ENCODE results near the gene TBATA.
A peak's percentile ranks its signal among the peaks of the same experiment; 100 is the strongest.

The TBATA gene

GRCh38 chr10:70806841-70807240 lies 21.7 kb upstream of the TBATA start:
- no peak for DNase-seq

- no peak for DNase-seq
These were observed 20.5 kb upstream of the TBATA start for GRCh38 chr10:70805619-70806215.

- peak; percentile 79 for DNase-seq
These were observed 19.2 kb upstream of the TBATA start for GRCh38 chr10:70804421-70804808.

- peak; percentile 90 for DNase-seq
These were observed 18.7 kb upstream of the TBATA start for GRCh38 chr10:70803775-70804420.

- DNase-seq: no peak
These were observed 16.7 kb upstream of the TBATA start for GRCh38 chr10:70801854-70802253.

- DNase-seq: no peak
These were observed 13.9 kb upstream of the TBATA start for GRCh38 chr10:70799124-70799523.

DNA sequence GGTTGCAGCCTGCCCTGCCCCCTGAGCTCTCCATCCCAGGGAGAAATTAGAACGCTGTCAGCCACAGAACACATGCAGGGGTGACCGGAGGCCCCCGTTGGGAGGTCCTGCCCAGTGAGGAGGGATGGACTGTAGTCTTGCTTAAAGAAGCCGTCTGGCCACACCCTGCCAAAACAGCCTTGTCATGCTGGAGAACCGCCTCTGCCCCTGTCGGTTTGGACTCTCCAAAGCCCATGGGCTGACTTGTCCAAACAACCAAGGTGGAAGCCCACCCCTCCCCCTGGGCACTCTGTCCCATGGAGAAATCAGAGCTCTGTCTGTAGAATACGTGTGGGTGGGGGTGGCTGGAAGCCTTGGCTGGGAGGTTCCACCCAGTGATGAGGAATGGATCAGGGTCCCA lies 12.7 kb upstream of the TBATA start:
- no peak for DNase-seq

DNA sequence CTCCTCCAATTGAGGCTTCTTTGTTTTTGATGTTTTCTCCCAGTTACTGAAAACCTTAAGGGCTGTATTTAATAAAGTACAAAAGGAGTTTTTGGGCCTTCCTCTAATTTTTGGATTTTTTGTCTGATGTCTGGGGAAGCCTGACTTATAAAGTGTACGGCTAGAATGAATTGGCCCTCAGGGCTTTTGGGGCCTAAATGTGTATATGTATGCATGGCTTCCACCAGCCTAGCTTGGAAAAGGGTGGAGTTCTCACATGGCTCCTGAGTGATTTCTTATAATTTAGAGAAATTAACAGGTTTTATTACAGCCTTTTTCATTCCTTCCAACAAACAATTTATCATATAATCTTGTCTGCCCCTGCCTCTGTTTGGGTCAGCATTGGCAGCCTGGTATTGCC lies 10.4 kb upstream of the TBATA start:
- no peak for DNase-seq

- DNase-seq: no peak
These were observed 6.3 kb upstream of the TBATA start for GRCh38 chr10:70791386-70792039.

DNA sequence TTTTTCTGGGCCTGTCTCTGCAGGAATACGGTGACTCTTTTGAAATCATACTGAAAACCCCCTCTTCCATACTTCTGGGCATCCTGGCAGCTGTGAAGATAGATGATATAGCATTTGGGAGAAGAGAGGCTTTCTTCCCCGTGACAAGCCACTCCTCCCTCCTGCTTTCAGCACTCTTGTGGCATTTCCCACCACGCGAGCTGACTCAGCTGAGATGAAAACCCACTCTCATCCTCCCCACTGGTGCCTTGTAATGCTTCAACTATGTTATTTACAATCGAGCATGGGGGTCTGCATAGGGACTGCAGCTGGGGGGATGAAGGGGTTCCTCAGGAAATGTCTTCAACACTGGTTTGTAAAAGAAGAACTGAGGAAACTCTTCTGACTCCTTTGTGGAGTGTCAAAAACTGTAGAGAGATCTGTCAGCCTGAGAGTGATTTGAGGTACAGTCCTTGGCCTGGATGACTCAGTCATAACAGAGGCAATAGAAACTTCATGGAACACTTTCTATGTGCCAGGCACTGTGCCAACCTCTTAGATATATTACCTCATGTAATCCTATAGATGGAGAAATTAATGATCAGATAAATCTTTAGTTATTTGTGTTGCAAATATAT lies 1.7 kb upstream of the TBATA start:
- no peak for DNase-seq

DNA sequence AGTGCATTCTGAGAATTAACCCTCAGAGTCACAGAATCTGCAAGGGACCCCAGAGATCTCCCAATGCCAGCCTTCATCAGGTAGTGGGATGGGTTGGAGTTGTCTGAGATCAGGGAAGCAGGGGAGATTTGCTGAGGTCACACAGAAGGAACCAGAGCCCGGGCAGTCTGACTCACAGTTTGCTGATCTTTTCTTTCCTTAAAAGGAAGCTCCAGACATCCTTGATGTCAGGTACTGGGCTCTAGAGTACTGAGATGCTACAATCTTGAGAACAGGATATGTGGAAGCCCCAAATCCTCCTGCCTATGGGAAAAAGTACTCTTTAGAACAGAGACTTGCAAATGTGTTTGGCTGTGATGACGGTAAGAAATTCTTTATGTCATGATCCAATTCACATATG lies 706 bp downstream of the TBATA start:
- no peak for DNase-seq

DNA sequence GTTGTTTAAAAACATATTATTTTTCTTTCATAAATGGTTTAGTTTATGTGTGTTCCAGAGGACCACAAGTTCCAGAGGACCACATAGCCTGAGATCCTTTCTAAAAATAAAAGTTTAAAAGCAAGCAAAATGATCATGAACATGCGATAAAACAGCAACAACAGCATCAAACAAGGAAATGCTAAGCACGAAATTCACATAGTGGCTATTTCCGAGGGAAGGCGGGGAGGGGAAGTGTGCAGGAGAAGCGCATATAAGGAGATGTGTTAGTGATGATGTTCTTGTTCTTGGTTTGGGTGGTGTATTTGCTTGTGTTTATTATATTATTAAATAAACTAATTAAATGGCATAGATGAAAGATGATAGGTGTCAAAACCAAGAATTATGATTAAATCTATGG lies 1.2 kb downstream of the TBATA start:
- no peak for DNase-seq

GRCh38 chr10:70782746-70783680 lies 2.2 kb downstream of the TBATA start:
- DNase-seq: no peak

DNA sequence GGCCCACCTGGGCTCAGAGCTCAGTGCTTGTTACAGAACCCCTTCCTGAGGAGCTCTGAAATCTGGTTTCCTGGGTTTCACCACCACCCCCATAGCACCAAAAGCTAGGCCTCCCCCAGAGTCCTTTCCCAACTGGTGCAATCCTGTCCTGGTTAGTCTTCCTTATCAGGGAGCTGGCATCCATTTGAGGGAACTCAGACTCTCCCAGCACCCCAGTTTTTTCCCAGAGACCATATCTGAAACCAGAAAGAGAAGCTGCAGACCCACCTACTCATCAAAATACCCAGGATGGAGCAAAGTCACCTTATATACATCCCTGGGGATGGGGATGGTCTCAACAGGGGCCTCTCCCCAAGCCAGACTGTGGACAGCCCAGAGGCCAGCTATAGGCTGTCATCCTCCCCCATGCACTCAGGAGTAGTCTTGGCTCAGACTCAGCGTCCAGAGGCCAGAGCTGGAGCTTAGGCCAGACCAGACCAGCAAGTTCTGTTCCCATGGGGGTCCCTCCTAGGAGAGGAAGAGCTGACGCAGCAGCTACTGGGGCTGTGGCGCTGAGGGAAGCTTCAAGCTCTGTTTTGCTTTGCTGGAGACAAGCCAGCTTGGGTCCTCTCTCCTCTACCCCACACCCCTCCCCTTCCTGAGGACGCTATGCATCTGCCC lies 3.0 kb downstream of the TBATA start:
- no peak for DNase-seq

GRCh38 chr10:70781461-70782051 lies 3.6 kb downstream of the TBATA start:
- DNase-seq: no peak

GRCh38 chr10:70780772-70781171 lies 4.4 kb downstream of the TBATA start:
- DNase-seq: no peak

GRCh38 chr10:70780370-70780760 lies 4.8 kb downstream of the TBATA start:
- no peak for DNase-seq

DNA sequence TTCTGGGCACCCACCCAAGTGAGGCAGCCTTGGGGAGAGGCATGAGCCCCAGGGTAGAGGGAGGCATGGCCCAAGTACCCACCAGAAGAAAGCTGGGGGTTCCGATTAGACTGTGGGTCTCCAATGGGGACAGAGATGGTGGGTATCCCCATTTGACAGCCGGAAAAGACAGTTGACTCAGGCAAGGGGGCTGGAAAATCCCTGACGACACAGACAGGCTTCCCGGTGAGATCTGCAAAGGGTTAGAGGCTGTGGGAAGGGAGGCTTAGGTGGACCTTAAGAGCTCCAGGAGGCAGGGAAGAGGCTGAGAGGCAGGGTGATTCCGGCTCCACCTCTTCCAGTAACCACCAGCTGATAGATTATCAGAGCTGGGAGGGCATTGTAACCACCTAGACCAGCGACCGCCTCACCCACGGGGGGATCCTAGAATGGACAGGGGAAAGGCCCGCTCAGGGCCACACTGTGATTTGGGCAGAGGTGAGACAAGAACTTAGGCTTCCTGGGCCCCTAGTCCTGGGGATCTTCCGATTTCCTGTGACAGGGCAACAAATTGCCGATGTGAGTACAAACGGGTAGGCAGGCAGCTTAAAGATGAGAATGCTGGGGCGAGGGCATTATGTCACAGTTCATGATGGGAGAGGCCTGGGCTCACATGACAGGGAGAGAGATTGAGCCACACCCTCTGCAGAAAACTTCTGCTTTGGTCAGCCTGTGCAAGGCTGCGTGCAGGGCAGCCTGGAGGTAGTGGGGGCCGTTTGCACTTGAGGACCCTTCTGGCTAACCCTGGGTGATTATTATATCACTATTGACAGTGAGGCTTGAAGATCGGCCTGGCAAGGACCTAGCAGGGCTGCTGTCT lies 5.4 kb downstream of the TBATA start:
- no peak for DNase-seq

DNA sequence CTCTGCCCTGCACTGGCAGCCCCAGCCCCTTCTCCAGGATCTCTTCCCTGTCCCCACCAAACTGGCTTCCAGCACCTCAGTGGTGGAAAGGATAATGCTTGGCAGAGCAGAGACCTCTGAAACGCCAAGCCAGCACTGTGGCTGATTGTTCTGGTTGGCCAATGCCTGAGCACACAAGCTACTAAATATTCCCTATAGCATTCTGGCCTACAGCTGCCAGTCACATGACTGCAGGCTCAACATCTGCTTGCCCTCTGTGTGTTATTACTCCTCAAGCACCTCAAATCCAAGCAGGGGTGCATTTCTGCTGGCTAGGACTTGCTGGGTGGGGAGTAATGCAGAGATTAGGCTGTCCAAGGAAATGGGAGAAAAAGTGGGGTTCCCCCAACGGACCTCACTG lies 6.1 kb downstream of the TBATA start:
- DNase-seq: peak; percentile 12

GRCh38 chr10:70778267-70778924 lies 6.8 kb downstream of the TBATA start:
- DNase-seq: no peak
